ENCODE results near the gene FAM114A1. TPM values are rescaled to one million over a fixed set of nuclear protein-coding genes. Genes with fewer than 3 reads are reported as not detected.

The FAM114A1 gene
- total RNA-seq, 4 donors from 2014 or later = 87.4 to 164 (median 109) TPM

DNA sequence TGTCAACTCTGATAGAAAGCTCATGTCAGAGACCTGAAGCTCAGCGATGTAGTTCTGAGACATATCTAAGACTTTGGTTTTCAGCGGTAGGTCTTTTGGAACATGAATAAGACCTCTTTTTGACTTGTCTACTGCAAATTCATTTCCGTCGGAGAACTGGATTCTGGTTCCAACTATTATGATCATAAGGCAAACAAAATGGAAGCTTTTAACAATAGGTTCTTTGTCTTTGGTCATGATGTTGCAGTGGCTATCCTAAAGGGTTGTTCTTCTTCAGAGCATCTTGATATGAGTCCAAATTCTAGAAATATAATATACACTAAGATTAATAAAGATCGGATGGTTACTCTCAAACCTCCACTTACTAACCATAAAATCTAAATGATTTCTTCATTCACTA is 38.4 kb upstream of the FAM114A1 start:
- no peak for TF ChIP-seq CTCF (IDR thresholded peaks at IDR 0.05; ENCODE audit: low read depth)

- no peak for TF ChIP-seq CTCF (IDR thresholded peaks at IDR 0.05; ENCODE audit: low read depth)
Measured at GRCh38 chr4:38831653-38832052, 36.0 kb upstream of the FAM114A1 start.

DNA sequence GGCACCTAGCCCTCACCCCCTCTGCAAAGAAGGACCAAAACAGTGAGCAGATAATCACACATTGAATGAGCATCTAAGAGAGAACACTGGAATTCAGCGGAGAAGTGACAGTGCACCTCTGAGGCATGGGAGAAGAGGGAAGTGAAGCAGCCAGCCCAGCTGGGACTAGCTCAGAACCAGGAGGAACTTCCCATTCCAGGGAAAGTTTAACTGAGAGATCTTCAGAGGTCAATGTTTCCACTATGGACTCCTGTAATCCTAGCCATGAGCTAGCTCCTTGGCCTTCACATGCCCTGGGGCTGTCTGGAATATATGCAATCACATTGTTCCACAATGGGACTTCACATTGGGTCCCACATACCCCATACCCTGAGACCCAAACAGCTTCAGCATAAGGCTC is 35.4 kb upstream of the FAM114A1 start:
- TF ChIP-seq CTCF (IDR thresholded peaks at IDR 0.05; ENCODE audit: low read depth) = no peak

DNA sequence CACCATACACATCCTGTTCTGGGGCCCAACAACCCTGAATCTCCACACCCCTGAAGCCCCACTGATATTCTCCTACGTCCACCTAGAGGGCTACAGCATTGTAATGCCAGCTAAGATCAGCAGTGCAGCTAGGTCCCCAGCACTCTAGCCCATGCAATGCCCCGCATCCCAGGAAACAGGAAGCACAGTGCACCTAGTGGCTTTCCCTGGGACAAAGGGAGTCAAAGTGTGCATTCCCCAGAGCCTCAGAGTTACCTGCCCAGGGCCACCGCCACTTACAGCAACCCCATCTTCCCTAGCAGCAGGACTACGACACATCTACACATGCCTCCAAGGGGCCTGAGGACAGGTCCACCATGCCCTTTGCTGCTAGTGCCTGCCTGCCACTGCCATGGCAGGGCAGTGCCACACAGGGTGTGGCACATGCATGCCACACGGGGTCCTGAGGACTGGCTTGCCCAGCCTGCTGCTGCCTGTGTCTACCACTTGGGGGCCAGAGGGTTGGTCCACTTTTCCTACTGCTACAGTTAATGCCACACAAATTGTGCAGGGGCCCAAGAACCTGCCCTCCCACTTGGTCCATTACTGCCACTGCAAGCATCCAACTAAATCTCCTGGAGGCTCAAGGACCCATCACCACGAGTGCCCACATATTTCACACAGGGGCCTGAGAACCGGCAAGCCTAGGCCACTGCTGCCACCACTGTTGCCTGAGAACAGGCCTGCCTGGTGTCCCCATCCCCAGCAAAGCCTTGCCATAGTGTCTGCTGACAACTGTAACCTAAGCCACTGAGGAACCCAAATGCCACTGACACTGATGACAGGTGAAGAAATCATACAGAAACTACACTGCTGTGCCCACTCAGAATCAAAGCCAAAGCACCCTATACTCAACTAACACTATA is 34.7 kb upstream of the FAM114A1 start:
- no peak for TF ChIP-seq CTCF (IDR thresholded peaks at IDR 0.05; ENCODE audit: low read depth)

DNA sequence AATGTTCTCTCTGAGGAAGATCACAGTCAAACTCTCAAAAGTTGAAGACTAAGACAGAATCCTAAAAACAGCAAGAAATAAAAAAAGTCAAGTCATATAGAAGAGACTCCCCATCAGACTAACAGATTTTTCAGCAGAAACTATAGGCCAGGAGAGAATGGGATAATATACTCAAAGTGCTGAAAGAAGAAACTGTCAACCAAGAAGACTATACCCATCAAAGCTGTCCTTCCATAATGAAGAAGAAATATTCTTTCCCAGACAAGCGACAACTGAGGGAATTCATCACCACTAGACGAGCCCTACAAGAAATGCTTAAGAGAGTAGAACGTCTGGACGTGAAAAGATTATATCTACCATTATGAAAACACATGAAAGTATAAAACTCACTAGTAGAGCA is 33.0 kb upstream of the FAM114A1 start:
- TF ChIP-seq CTCF (IDR thresholded peaks at IDR 0.05; ENCODE audit: low read depth) = no peak

DNA sequence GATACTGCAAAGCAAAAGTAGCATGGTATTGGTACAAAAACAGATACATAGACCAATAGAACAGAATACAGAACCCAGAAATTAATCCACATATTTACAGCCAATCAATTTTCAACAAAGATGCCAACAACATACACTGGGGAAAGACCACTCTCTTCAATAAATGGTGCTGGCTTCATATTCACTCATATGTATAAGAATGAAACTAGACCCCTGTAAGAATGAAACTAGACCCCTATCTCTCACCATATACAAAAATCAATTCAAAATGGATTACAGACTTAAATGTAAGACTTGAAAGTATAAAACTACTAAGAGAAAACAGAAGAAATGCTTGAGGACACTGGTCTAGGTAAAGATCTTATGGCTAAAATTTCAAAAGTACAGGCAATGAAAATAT is 30.3 kb upstream of the FAM114A1 start:
- no peak for TF ChIP-seq CTCF (IDR thresholded peaks at IDR 0.05; ENCODE audit: low read depth)

DNA sequence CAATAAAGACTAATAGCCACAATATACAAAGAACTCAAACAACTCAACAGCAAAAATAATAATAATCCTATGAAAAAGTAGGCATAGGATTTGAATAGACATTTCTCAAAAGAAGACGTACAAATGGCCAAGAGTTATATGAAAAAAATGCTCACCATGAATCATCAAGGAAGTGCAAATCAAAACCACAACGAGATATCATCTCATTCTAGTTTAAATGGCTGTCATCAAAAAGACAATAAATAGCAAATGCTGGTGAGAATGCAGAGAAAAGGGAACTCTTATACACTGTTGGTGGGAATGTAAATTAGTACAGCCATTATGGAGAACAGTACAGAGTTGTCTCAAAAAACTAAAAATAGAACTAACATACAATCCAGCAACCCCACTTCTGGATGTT is 29.8 kb upstream of the FAM114A1 start:
- TF ChIP-seq CTCF (IDR thresholded peaks at IDR 0.05; ENCODE audit: low read depth) = no peak

Data from subcutaneous adipose tissue (tissue), 4 donors.